Thyroid gland (tissue), 4 donors: Measurements from ENCODE around the gene MACF1.

ENCODE experiments used
- CTCF ChIP-seq, 6 experiments: fragments of 200-600 bp in 3 of 6; fragments of 450-650 bp in 3 of 6; sonication (generic) in 3 of 6; IDR thresholded peaks; one replicate each; pipeline ENCODE4 v1.5.1; 2016 to 2019; ENCODE audit warnings: antibody characterized with exemption in 6 of 6, mild to moderate bottlenecking in 2 of 6, inconsistent platforms in 1 of 6, moderate library complexity in 1 of 6
- POLR2A ChIP-seq, 2 donors: fragments of 450-650 bp; IDR thresholded peaks; one replicate each; pipeline ENCODE4 v1.6.1; 2017; ENCODE audit warnings: antibody characterized with exemption in 2 of 2, mild to moderate bottlenecking in 2 of 2, moderate library complexity in 1 of 2

GRCh38 chr1:39159224-39160036 is 45.1 kb upstream of the MACF1 start:
- TF ChIP-seq CTCF (IDR thresholded peaks at IDR 0.05): no peak
- peak in 1 of 2 donors; percentile 5 for TF ChIP-seq POLR2A (IDR thresholded peaks at IDR 0.05)
